Measurements from ENCODE around the gene HCFC1R1. TPM values are rescaled to one million over a fixed set of nuclear protein-coding genes. Genes with fewer than 3 reads are reported as not detected.

Gene HCFC1R1
- total and polyA plus RNA-seq, 7 donors, result 23.1 to 82.5 (median 52.9) TPM

GRCh38 chr16:3051494-3051893, 27.8 kb upstream of the HCFC1R1 start:
- 70 to 85% methylated on average over 9 of the region's 9 CpGs for WGBS, 2 donors
- no peaks in the 10 kb centered on the region for H3K36me3 ChIP-seq
- no peak overlapping the region for H3K4me3 ChIP-seq
- intact Hi-C loops (cut with DNase I), result no loop called here
- H3K27ac ChIP-seq, result no peak overlapping the region
- peaks cover 7 to 50% (median 35%) of the 10 kb centered on the region in 3 donors for H3K27me3 ChIP-seq
- TF ChIP-seq POLR2AphosphoS5 (IDR thresholded peaks at IDR 0.05), result no peak
- no peak for TF ChIP-seq CTCF (IDR thresholded peaks at IDR 0.05)
- TF ChIP-seq EP300 (IDR thresholded peaks at IDR 0.05), result no peak
- no peak for TF ChIP-seq POLR2A (IDR thresholded peaks at IDR 0.05)
- no peaks in the 10 kb centered on the region for H3K9me3 ChIP-seq
- no peak for DNase-seq
- H3K4me1 ChIP-seq, result peaks cover 0 to 6% (median 5%) of the 10 kb centered on the region in 4 donors

GRCh38 chr16:3051009-3051408, 27.3 kb upstream of the HCFC1R1 start:
- TF ChIP-seq EP300 (IDR thresholded peaks at IDR 0.05), result no peak
- no peak for TF ChIP-seq POLR2AphosphoS5 (IDR thresholded peaks at IDR 0.05)
- no peak for TF ChIP-seq CTCF (IDR thresholded peaks at IDR 0.05)
- TF ChIP-seq POLR2A (IDR thresholded peaks at IDR 0.05), result no peak
- H3K27me3 ChIP-seq, result peaks cover 12 to 55% (median 40%) of the 10 kb centered on the region in 3 donors
- no peak overlapping the region for H3K4me3 ChIP-seq
- H3K36me3 ChIP-seq, result no peaks in the 10 kb centered on the region
- no peak for DNase-seq
- no peak overlapping the region for H3K27ac ChIP-seq
- intact Hi-C loops (cut with DNase I), result no loop called here
- WGBS, 2 donors, result 32 to 45% methylated on average over 4 of the region's 4 CpGs
- H3K4me1 ChIP-seq, result peaks cover 0 to 11% (median 10%) of the 10 kb centered on the region in 4 donors
- no peaks in the 10 kb centered on the region for H3K9me3 ChIP-seq

- Histone ChIP-seq H3K36me3 (no peaks in the 10 kb centered on the region), H3K9me3 (no peaks in the 10 kb centered on the region), H3K27me3 (peaks cover 17 to 60% (median 45%) of the 10 kb centered on the region in 3 donors), H3K27ac (no peak overlapping the region), H3K4me1 (peaks cover 0 to 16% (median 15%) of the 10 kb centered on the region in 4 donors), H3K4me3 (no peak overlapping the region)
- TF ChIP-seq POLR2AphosphoS5 (IDR thresholded peaks at IDR 0.05) (no peak), CTCF (IDR thresholded peaks at IDR 0.05) (no peak), POLR2A (IDR thresholded peaks at IDR 0.05) (no peak), EP300 (IDR thresholded peaks at IDR 0.05) (no peak)
- intact Hi-C loops (cut with DNase I), result no loop called here
- 62 to 79% methylated on average over 5 of the region's 5 CpGs for WGBS, 2 donors
- no peak for DNase-seq
Measured at GRCh38 chr16:3050487-3050886, 26.7 kb upstream of the HCFC1R1 start.

- WGBS, 2 donors, result 81 to 86% methylated on average over 26 of the region's 26 CpGs
- Histone ChIP-seq H3K27ac (no peak overlapping the region), H3K4me1 (peaks cover 0 to 20% (median 19%) of the 10 kb centered on the region in 4 donors), H3K4me3 (no peak overlapping the region), H3K36me3 (no peaks in the 10 kb centered on the region), H3K9me3 (no peaks in the 10 kb centered on the region), H3K27me3 (peaks cover 22 to 65% (median 50%) of the 10 kb centered on the region in 3 donors)
- no peak for DNase-seq
- intact Hi-C loops (cut with DNase I), result no loop called here
- TF ChIP-seq POLR2A (IDR thresholded peaks at IDR 0.05) (no peak), CTCF (IDR thresholded peaks at IDR 0.05) (no peak), EP300 (IDR thresholded peaks at IDR 0.05) (no peak), POLR2AphosphoS5 (IDR thresholded peaks at IDR 0.05) (no peak)
Measured at GRCh38 chr16:3049921-3050481, 26.3 kb upstream of the HCFC1R1 start.

GRCh38 chr16:3047387-3047720, 23.6 kb upstream of the HCFC1R1 start:
- intact Hi-C loops (cut with DNase I), result no loop called here
- H3K9me3 ChIP-seq, result no peaks in the 10 kb centered on the region
- WGBS, 2 donors, result 7 to 14% methylated on average over 13 of the region's 13 CpGs

More at GRCh38 chr16:3047387-3047720, 23.6 kb upstream of the HCFC1R1 start:
- Histone ChIP-seq H3K27me3 (peaks cover 37 to 91% (median 73%) of the 10 kb centered on the region in 3 donors), H3K27ac (no peak overlapping the region), H3K36me3 (no peaks in the 10 kb centered on the region), H3K4me3 (no peak overlapping the region), H3K4me1 (peaks cover 0 to 22% (median 19%) of the 10 kb centered on the region in 4 donors)
- no peak for DNase-seq
- no peak for TF ChIP-seq EP300 (IDR thresholded peaks at IDR 0.05)
- TF ChIP-seq POLR2A (IDR thresholded peaks at IDR 0.05), result no peak
- no peak for TF ChIP-seq POLR2AphosphoS5 (IDR thresholded peaks at IDR 0.05)
- TF ChIP-seq CTCF (IDR thresholded peaks at IDR 0.05), result no peak

All from sigmoid colon (tissue), 7 donors.